ENCODE data around the gene RAB30. TPM values are rescaled to one million over a fixed set of nuclear protein-coding genes. Genes with fewer than 3 reads are reported as not detected.

RAB30 gene
- total RNA-seq, 1 donor from 2014 or later, result 10.8 TPM

- peak overlapping the region; percentile 93 for H3K27ac ChIP-seq
- peaks cover 42% of the 10 kb centered on the region for H3K4me1 ChIP-seq
- intact Hi-C loops (cut with DNase I), result loop anchor here (2.0 kb wide), 1 partner anchor 87 kb away; the partner anchor contains the start of gene PCF11
- H3K4me3 ChIP-seq, result peak overlapping the region; percentile 86 to 88
- no peaks in the 10 kb centered on the region for H3K27me3 ChIP-seq
- DNase-seq (ENCODE audit: extremely low spot score in 2 of 2), result no peak
- no peaks in the 10 kb centered on the region for H3K9me3 ChIP-seq
- TF ChIP-seq CTCF (IDR thresholded peaks at IDR 0.05) (no peak), POLR2A (IDR thresholded peaks at IDR 0.05) (no peak), POLR2AphosphoS5 (IDR thresholded peaks at IDR 0.05; ENCODE audit: insufficient read depth in 1 of 2, low read depth in 1 of 2) (no peak)
- no peaks in the 10 kb centered on the region for H3K36me3 ChIP-seq
Measured at GRCh38 chr11:83070044-83070701, 1.5 kb downstream of the RAB30 start.

- peak overlapping the region; percentile 86 to 88 for H3K4me3 ChIP-seq
- H3K4me1 ChIP-seq, result peaks cover 42% of the 10 kb centered on the region
- peak overlapping the region; percentile 93 for H3K27ac ChIP-seq
- no peak for DNase-seq (ENCODE audit: extremely low spot score in 2 of 2)
- TF ChIP-seq CTCF (IDR thresholded peaks at IDR 0.05) (no peak), POLR2A (IDR thresholded peaks at IDR 0.05) (no peak)
- intact Hi-C loops (cut with DNase I), result loop anchor here (2.0 kb wide), 1 partner anchor 87 kb away; the partner anchor contains the start of gene PCF11
- no peaks in the 10 kb centered on the region for H3K27me3 ChIP-seq
- no peaks in the 10 kb centered on the region for H3K36me3 ChIP-seq
- no peaks in the 10 kb centered on the region for H3K9me3 ChIP-seq
Measured at GRCh38 chr11:83069441-83070043, 2.2 kb downstream of the RAB30 start.

GRCh38 chr11:83068568-83068967 lies 3.1 kb downstream of the RAB30 start:
- DNase-seq (ENCODE audit: extremely low spot score in 2 of 2), result no peak
- Histone ChIP-seq H3K36me3 (no peaks in the 10 kb centered on the region), H3K4me1 (peaks cover 43% of the 10 kb centered on the region), H3K9me3 (no peaks in the 10 kb centered on the region), H3K4me3 (no peak overlapping the region), H3K27me3 (no peaks in the 10 kb centered on the region), H3K27ac (no peak overlapping the region)
- no peak for TF ChIP-seq CTCF (IDR thresholded peaks at IDR 0.05)
- intact Hi-C loops (cut with DNase I), result no loop called here

- Histone ChIP-seq H3K9me3 (no peaks in the 10 kb centered on the region), H3K36me3 (no peaks in the 10 kb centered on the region), H3K4me3 (no peak overlapping the region), H3K27me3 (no peaks in the 10 kb centered on the region), H3K27ac (no peak overlapping the region), H3K4me1 (peaks cover 34% of the 10 kb centered on the region)
- no peak for TF ChIP-seq POLR2A (IDR thresholded peaks at IDR 0.05)
- TF ChIP-seq CTCF (IDR thresholded peaks at IDR 0.05), result no peak
- intact Hi-C loops (cut with DNase I), result no loop called here
- no peak for DNase-seq (ENCODE audit: extremely low spot score in 2 of 2)
Measured at GRCh38 chr11:83064011-83064410, 7.7 kb downstream of the RAB30 start.

- TF ChIP-seq CTCF (IDR thresholded peaks at IDR 0.05) (no peak), POLR2AphosphoS5 (IDR thresholded peaks at IDR 0.05; ENCODE audit: insufficient read depth in 1 of 2, low read depth in 1 of 2) (no peak), POLR2A (IDR thresholded peaks at IDR 0.05) (no peak)
- no peak for DNase-seq (ENCODE audit: extremely low spot score in 2 of 2)
Measured at GRCh38 chr11:83063073-83063754, 8.5 kb downstream of the RAB30 start.

More at GRCh38 chr11:83063073-83063754, 8.5 kb downstream of the RAB30 start:
- Histone ChIP-seq H3K36me3 (no peaks in the 10 kb centered on the region), H3K27ac (peak overlapping the region; percentile 13), H3K4me1 (peaks cover 26% of the 10 kb centered on the region), H3K4me3 (peak overlapping the region in 1 of 2 donors; percentile 7), H3K9me3 (no peaks in the 10 kb centered on the region), H3K27me3 (no peaks in the 10 kb centered on the region)
- intact Hi-C loops (cut with DNase I), result no loop called here
